GM21360 (cell line): ENCODE data around the gene ATP11A.
"Not testable (repeated sequence)": the region's sequence is repeated elsewhere in the genome, so short reads cannot be mapped to it uniquely, and the experiment has no call there.

Source experiments
- ATAC-seq: cut with Tn5 transposase; IDR thresholded peaks from one replicate; pipeline ENCODE4 v1.9.1; 2021; ENCODE audit warnings: mild to moderate bottlenecking, moderate library complexity; ENCODE audit not compliant: unreplicated experiment

ATP11A gene

GRCh38 chr13:112835796-112836195, 146.0 kb downstream of the ATP11A start:
- ATAC-seq = no peak

DNA sequence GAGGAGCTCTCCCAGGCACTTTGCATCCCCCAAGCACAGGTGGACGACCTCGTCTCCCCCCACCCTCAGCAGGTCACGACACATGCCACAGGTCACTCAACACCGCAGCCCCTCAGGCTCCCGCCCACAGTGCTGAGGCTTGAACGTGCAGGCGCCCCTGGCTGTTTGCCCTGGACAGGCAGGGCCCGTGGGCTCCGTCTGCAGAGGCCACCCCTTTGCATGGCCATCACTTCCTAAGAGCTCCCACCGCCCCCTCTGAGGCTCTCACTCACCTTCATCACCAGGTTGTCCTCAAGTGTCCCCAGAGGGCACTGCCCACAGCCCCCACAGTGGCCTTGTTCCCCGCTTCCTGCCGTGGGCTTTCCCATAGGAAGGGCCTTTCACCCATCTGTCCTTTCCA, 147.1 kb downstream of the ATP11A start:
- ATAC-seq = no peak

DNA sequence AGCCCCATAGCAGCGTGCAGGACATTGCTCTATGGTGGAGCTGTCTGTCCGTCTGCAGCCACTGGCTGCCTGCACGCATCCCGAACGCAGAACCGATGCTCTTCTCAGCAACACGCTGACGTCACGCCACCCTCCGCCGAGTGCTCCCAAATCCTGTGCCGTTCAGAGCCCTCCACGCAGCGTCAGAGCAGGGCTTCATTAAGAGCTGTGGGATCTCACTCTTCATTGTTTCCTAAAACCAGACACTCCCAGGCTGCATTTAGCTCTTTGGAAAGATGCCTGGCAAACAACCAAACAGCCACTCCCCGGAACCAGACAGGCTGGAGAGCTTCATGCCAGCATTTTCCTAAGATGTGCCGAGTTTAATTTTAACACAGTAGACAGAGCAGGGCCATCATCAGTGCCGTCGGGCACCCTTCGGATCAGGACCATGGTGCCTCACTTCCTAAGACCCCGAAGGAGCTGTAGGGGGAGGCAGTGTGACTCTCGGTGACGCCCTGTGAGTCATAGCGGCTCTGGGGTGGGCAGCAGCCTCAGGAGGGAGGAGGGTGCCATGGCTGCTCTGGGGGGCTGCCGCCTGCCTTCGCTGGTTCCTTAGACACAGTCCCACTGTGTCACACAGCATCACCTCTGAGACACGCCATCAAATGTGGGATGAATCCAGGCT, 147.7 kb downstream of the ATP11A start:
- no peak for ATAC-seq

GRCh38 chr13:112838038-112838841, 148.4 kb downstream of the ATP11A start:
- ATAC-seq = no peak

DNA sequence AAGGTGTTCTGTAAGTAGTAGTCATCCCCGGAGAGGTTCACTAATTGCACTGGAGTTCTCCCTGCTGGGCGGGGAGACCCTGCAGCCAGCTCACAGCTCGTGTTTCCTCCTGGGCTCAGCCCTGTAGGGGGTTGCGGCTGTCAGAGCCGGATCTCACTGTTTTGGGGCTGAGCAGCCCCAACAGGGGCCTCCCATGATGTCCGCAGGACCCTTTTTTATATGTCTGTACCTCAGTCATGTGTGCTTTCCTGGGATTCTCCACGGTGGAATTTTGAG, 148.9 kb downstream of the ATP11A start:
- ATAC-seq = no peak

GRCh38 chr13:112839356-112840105, 149.7 kb downstream of the ATP11A start:
- no peak for ATAC-seq

DNA sequence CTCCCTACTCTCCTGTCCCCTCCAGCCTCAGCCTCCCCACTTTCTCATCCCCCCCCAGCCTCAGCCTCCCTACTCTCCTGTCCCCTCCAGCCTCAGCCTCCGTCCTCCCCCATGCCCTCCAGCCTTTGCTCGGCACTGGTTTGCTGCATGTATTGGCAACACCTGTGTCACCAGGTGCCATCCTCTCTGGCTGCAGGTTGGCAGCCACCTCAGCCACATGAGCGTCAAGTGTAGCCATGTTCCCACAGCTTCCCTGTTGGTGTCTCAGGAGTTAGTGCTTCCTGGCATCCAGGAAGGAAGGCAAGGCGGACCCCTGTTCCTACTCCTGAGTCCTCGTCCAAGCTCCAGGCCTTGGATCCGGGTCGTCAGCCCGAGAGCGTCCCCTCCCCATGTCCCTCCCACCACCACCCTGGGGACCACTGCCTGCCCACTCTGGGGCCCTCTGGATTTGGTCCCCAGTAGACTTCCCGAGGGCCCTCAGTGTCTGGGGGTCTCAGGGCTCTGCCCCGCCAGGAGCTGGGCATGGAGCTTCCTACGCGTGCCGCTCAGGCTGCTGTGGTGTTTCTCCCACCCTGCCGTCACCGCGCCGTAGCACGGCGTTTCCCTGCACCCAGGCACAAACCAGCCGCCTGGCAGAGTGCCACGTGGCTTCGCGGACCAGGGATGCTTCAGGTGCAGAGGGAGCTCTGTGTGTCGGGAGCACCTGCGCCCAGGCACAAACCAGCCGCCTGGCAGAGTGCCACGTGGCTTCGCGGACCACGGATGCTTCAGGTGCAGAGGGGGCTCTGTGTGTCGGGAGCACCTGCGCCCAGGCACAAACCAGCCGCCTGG, 150.8 kb downstream of the ATP11A start:
- no peak for ATAC-seq

DNA sequence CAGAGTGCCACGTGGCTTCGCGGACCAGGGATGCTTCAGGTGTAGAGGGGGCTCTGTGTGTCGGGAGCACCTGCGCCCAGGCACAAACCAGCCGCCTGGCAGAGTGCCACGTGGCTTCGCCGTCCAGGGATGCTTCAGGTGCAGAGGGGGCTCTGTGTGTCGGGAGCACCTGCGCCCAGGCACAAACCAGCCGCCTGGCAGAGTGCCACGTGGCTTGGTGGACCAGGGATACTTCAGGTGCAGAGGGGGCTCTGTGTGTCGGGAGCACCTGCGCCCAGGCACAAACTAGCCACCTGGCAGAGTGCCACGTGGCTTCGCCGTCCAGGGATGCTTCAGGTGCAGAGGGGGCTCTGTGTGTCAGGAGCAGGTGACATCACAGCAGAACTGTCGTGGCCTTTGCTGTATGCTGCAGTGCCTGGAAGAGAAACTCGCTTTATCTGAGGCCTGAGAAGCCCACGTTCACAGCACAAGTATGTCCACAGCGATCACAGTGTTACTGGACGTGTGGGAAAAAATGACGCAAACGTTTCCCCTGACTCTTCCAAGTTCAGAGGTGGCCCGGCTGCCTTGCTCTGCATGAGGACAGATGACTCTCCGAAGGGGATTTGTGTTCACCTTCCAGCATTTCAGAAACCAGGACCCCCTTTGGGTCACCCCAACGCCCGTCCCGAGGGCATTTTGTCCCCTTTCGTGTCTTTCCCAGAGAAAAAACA, 151.6 kb downstream of the ATP11A start:
- not testable (repeated sequence) for ATAC-seq

DNA sequence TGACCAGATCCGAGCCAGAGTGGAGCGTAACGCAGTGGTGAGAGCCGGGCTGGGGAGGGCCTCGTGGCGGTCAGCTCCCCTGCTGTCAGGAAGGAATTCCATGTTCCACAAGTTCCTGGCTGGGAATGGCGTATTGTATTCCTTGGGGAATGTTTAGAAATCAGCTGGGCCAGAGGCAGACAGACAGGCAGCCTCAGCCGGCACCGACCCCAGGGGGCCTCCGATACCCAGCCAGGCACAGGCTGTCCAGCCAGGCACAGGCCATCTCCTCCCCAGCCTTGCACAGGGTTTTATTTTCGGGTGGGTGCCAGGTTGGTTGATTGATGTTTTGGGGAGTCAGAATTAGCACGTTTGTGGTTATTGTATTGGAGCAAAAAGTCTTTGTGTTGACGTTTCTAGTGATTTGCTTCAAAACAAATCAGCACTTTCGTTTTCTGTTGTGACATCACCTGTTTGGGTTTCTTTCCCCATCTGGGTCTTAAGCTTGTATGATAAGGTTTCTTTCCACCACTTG, 152.6 kb downstream of the ATP11A start:
- no peak for ATAC-seq

GRCh38 chr13:112842931-112843391, 153.1 kb downstream of the ATP11A start:
- no peak for ATAC-seq

DNA sequence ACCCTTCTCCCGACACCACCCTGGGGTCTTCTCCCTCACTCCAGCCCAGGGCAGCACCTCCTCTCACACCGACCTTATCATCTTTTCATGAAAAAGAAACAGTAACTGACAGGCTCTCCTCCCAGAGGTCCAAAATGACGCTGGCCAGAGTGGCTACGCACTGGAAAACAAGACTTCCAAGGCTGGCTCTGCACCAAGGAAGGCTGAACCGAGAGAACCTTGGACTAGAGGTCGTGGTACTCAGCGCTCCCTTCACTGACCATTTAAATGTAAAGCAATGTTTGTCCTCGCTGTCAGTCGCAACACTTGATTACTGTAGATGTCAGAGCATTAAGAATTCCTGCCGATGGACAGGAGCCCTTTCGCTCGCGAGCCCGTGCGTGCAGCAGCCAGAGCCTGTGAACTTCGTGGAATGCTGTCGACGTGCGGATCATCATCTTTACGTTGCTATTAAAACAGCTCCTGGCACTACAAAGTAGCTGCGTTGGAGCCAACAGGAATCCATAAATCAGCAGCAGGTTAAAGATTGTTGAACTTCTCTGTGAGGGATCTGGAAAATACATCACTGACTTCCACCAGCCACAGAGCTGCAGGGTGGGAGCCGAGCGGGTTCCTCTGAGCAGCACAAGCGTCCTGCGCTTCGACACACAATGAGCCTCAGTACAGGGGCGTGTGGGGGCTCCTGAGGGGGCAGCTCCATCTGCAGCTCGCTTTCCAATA, 153.7 kb downstream of the ATP11A start:
- ATAC-seq = no peak

- no peak for ATAC-seq
These were observed 154.6 kb downstream of the ATP11A start for GRCh38 chr13:112844411-112844810.

GRCh38 chr13:112844879-112845278, 155.0 kb downstream of the ATP11A start:
- no peak for ATAC-seq

DNA sequence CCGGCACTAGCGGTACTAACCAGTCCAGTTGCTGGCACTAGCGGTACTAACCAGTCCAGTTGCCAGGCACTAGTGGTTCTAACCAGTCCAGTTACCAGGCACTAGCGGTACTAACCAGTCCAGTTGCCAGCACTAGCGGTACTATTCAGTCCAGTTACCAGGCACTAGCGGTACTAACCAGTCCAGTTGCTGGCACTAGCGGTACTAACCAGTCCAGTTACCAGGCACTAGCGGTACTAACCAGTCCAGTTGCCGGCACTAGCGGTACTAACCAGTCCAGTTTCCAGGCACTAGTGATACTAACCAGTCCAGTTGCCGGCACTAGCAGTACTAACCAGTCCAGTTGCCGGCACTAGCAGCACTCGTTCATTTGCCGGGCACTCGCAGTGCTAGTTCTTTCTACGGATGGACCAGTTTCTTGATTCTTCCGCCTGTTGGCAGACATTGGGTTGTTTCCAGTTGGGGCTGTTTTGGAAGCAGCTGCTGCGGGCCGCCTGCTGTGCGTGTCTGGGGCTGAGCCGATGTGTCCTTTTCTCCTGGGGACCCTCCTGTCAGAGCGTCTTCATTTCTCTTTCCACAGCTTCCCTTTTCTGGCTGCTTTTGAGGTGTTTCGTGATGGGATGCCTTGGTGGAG, 155.8 kb downstream of the ATP11A start:
- ATAC-seq = no peak

DNA sequence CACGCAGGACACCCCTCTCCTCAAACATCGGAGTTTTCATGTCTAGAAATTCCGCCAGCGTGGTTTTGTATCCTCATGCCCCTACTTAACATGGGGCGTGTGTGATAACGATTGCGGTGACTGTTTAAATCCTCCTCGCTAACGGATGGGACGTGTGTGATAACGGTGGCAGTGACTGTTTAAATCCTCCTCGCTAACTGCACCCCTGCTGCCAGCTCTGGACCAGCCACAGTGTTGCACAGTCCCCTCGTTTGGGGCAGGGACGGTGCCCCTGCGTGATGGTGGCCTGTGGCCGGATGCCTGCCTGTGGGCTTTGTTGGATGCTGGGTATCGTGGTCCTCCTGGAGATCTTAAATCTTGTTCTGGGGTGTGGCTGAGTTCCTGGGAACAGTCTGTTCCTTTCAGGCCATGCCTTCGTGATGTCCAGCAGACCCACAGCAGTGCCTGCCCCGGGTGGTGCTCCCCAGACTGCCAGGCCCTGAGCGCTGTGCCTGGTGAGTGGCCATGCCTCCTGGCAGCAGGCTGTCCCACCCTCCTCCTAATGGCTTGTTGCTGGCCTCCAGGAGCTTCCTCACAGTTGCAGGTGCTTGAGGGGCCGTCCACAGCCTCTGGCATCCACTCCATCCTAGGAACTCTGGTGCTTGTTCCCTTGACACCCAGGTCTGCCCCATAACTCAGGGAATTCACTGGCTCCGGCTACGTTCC, 156.7 kb downstream of the ATP11A start:
- no peak for ATAC-seq

- no peak for ATAC-seq
These were observed 159.7 kb downstream of the ATP11A start for GRCh38 chr13:112849500-112849899.

- ATAC-seq = no peak
These were observed 160.4 kb downstream of the ATP11A start for GRCh38 chr13:112850273-112850672.
